Lower lobe of right lung (tissue), 2 donors: ENCODE data around the gene ZFP90. TPM values are rescaled to one million over a fixed set of nuclear protein-coding genes. Genes with fewer than 3 reads are reported as not detected.
A peak's percentile ranks its signal among the peaks of the same experiment; 100 is the strongest.

Experiments used
- ATAC-seq, 2 donors: fragments of 200-7000 bp; cut with Tn5 transposase; one replicate each; pipeline ENCODE4 v1.9.1; 2020 to 2022; ENCODE audit warnings: mild to moderate bottlenecking in 2 of 2, moderate library complexity in 2 of 2
- DNase-seq: peaks from one replicate; pipeline ENCODE4 v3.0.0-alpha.2; 2020
- H3K27ac ChIP-seq: fragments of 200-600 bp; one replicate; pipeline ENCODE4 v1.8.0; 2022
- H3K27me3 ChIP-seq: fragments of 200-600 bp; one replicate; pipeline ENCODE4 v1.8.0; 2022; ENCODE audit warnings: low read depth
- H3K36me3 ChIP-seq: fragments of 200-600 bp; one replicate; pipeline ENCODE4 v1.8.0; 2022; ENCODE audit warnings: mild to moderate bottlenecking
- H3K4me1 ChIP-seq: fragments of 200-600 bp; one replicate; pipeline ENCODE4 v1.8.0; 2022
- H3K4me3 ChIP-seq: fragments of 200-600 bp; one replicate; pipeline ENCODE4 v1.8.0; 2022; ENCODE audit warnings: mild to moderate bottlenecking
- H3K9me3 ChIP-seq: fragments of 200-600 bp; one replicate; pipeline ENCODE4 v1.8.0; 2022
- CTCF ChIP-seq: fragments of 200-600 bp; IDR thresholded peaks from one replicate; pipeline ENCODE4 v1.8.0; 2022; ENCODE audit warnings: antibody characterized with exemption, mild to moderate bottlenecking
- intact Hi-C: fragments of 100-400 bp; cut with DNase I; formaldehyde crosslinking; loops from one replicate; pipeline ENCODE4 v1.11.0; 2022
- total RNA-seq: library from RNA; stranded (reverse); fragmentation: NEBNext Ultra II Directional; extraction: Animal tissue kit (Norgen Biotek cat#: 25700); gene quantifications from one replicate; pipeline ENCODE4 v1.2.1, GENCODE V29; 2021
- donor health status: DM: no; HTN: yes; CAD: no; lungs with severe emphysema.

Gene ZFP90
- total RNA-seq, 1 donor from 2014 or later = 25.7 TPM

- H3K36me3 ChIP-seq = no peaks in the 10 kb centered on the region
Measured at GRCh38 chr16:68528233-68528632, 10.9 kb upstream of the ZFP90 start.

GRCh38 chr16:68528686-68529379 is 10.3 kb upstream of the ZFP90 start:
- Histone ChIP-seq H3K36me3 (no peaks in the 10 kb centered on the region), H3K27me3 (no peaks in the 10 kb centered on the region), H3K27ac (no peak overlapping the region), H3K4me3 (peak overlapping the region; percentile 17), H3K9me3 (no peaks in the 10 kb centered on the region), H3K4me1 (peaks cover 22% of the 10 kb centered on the region)
- intact Hi-C loops = no loop called here
- ATAC-seq (peak; percentile 95), DNase-seq (peak; percentile 90)
- peak; percentile 97 for TF ChIP-seq CTCF

More at GRCh38 chr16:68528233-68528632, 10.9 kb upstream of the ZFP90 start:
- Histone ChIP-seq H3K27me3 (no peaks in the 10 kb centered on the region), H3K9me3 (no peaks in the 10 kb centered on the region), H3K27ac (no peak overlapping the region), H3K4me1 (peaks cover 22% of the 10 kb centered on the region), H3K4me3 (no peak overlapping the region)
- DNase-seq (no peak), ATAC-seq (no peak)
- intact Hi-C loops = no loop called here
- TF ChIP-seq CTCF = no peak

- peaks cover 22% of the 10 kb centered on the region for H3K4me1 ChIP-seq
- no peaks in the 10 kb centered on the region for H3K27me3 ChIP-seq
Measured at GRCh38 chr16:68529608-68529930, 9.5 kb upstream of the ZFP90 start.

GRCh38 chr16:68529931-68530701 is 9.0 kb upstream of the ZFP90 start:
- no peaks in the 10 kb centered on the region for H3K36me3 ChIP-seq
- H3K27me3 ChIP-seq = no peaks in the 10 kb centered on the region
- intact Hi-C loops = no loop called here
- ATAC-seq = peak; percentile 98 to 99
- TF ChIP-seq CTCF = no peak
- H3K27ac ChIP-seq = peak overlapping the region; percentile 49
- no peaks in the 10 kb centered on the region for H3K9me3 ChIP-seq
- DNase-seq = peak; percentile 93
- peaks cover 22% of the 10 kb centered on the region for H3K4me1 ChIP-seq
- H3K4me3 ChIP-seq = peak overlapping the region; percentile 96

More at GRCh38 chr16:68529608-68529930, 9.5 kb upstream of the ZFP90 start:
- Histone ChIP-seq H3K27ac (peak overlapping the region; percentile 49), H3K9me3 (no peaks in the 10 kb centered on the region), H3K4me3 (peak overlapping the region; percentile 96), H3K36me3 (no peaks in the 10 kb centered on the region)
- ATAC-seq (peak; percentile 45 to 51), DNase-seq (no peak)
- intact Hi-C loops = no loop called here
- TF ChIP-seq CTCF = no peak

GRCh38 chr16:68533937-68534336 is 5.2 kb upstream of the ZFP90 start:
- ATAC-seq (no peak), DNase-seq (no peak)
- Histone ChIP-seq H3K27ac (no peak overlapping the region), H3K9me3 (no peaks in the 10 kb centered on the region), H3K4me1 (peaks cover 17% of the 10 kb centered on the region), H3K27me3 (no peaks in the 10 kb centered on the region), H3K36me3 (no peaks in the 10 kb centered on the region), H3K4me3 (no peak overlapping the region)
- intact Hi-C loops = no loop called here
- TF ChIP-seq CTCF = no peak
